Endothelial cell of umbilical vein (primary cell): Measurements from ENCODE around the gene MYH10. TPM values are rescaled to one million over a fixed set of nuclear protein-coding genes. Genes with fewer than 3 reads are reported as not detected.

ENCODE experiments used
- BruUV-seq: library from RNA; stranded (reverse); fragments of 400-500 nt; replicated peaks from 2 replicates; lab custom pipeline; 2021; lab: Mats Ljungman, UMichigan
- CTCF ChIA-PET: fragments of 300-600, 350-600 bp; sonication (Branson Sonifier 250); formaldehyde crosslinking; loops from one replicate; lab custom pipeline; 2021; ENCODE audit warnings: antibody characterized with exemption, inconsistent platforms; lab: Charles Lee
- POLR2A ChIA-PET: fragments of 300-600, 350-600 bp; sonication (Branson Sonifier 250); formaldehyde crosslinking; loops from one replicate; lab custom pipeline; 2021; ENCODE audit warnings: antibody characterized with exemption, inconsistent platforms; lab: Charles Lee
- DNase-seq: peaks from one replicate; pipeline ENCODE4 v3.0.0-alpha.2; 2011; ENCODE audit warnings: low read depth, low spot score
- FAIRE-seq: peaks from 2 replicates; lab custom pipeline; 2011; peaks lifted over from hg19 to GRCh38; lab: Jason Lieb, UNC
- H2AFZ ChIP-seq: 2 replicates; pipeline ENCODE4 v1.6.0; 2012; ENCODE audit warnings: low read depth, low read length, control low read depth, inconsistent platforms
- H3K27ac ChIP-seq: 2 replicates; pipeline ENCODE4 v1.5.1; 2011; ENCODE audit warnings: low read depth, mild to moderate bottlenecking, control low read depth, low read length, moderate library complexity; ENCODE audit not compliant: insufficient read depth
- H3K27me3 ChIP-seq, 2 experiments: 2 replicates each; pipeline versions ENCODE4 v1.6.0 to v1.6.1; 2011; ENCODE audit warnings: low read length in 2 of 2, mixed read lengths in 1 of 2; ENCODE audit not compliant: control insufficient read depth in 2 of 2, insufficient read depth in 2 of 2
- H3K36me3 ChIP-seq, 2 experiments: 2 replicates in 1 of 2; 3 replicates in 1 of 2; pipeline ENCODE4 v1.5.1; 2011; ENCODE audit warnings: low read length in 2 of 2, mild to moderate bottlenecking in 1 of 2, moderate library complexity in 1 of 2; ENCODE audit not compliant: control insufficient read depth in 2 of 2, insufficient read depth in 2 of 2; ENCODE audit errors: extremely low read depth in 1 of 2
- H3K4me1 ChIP-seq: 3 replicates; pipeline ENCODE4 v1.5.1; 2011; ENCODE audit warnings: mild to moderate bottlenecking, low read length; ENCODE audit not compliant: control insufficient read depth, insufficient read depth; ENCODE audit errors: extremely low read depth
- H3K4me2 ChIP-seq: 2 replicates; pipeline ENCODE4 v1.6.1; 2011; ENCODE audit warnings: low read length, control low read depth, mixed read lengths; ENCODE audit not compliant: insufficient read depth
- H3K4me3 ChIP-seq, 3 experiments: fragments of 200-600 bp in 1 of 3; sonication (generic), shearing (Covaris generic) in 1 of 3; replicated peaks in 1 of 3; 2 replicates each; pipeline ENCODE4 v1.5.1; 2011 to 2016; ENCODE audit warnings: control low read depth in 3 of 3, low read length in 3 of 3, mild to moderate bottlenecking in 2 of 3, inconsistent platforms in 1 of 3, low read depth in 1 of 3, moderate library complexity in 1 of 3; ENCODE audit not compliant: insufficient read depth in 1 of 3
- H3K79me2 ChIP-seq: 2 replicates; pipeline ENCODE4 v1.6.0; 2012; ENCODE audit warnings: low read length, inconsistent platforms; ENCODE audit not compliant: control insufficient read depth, insufficient read depth
- H3K9ac ChIP-seq: replicated peaks from 2 replicates; pipeline ENCODE3; 2011; ENCODE audit warnings: low read length, control low read depth; ENCODE audit not compliant: insufficient read depth; ENCODE audit errors: extremely low read depth
- H3K9me1 ChIP-seq: replicated peaks from 3 replicates; pipeline ENCODE4 v1.6.0; 2011; ENCODE audit warnings: mild to moderate bottlenecking, low read length; ENCODE audit not compliant: control insufficient read depth, insufficient read depth; ENCODE audit errors: extremely low read depth
- H3K9me3 ChIP-seq: replicated peaks from 2 replicates; pipeline ENCODE4 v1.5.1; 2012; ENCODE audit warnings: low read length, inconsistent platforms; ENCODE audit not compliant: control insufficient read depth, insufficient read depth
- H4K20me1 ChIP-seq: replicated peaks from 2 replicates; pipeline ENCODE3; 2011; ENCODE audit warnings: mild to moderate bottlenecking, low read length; ENCODE audit not compliant: control insufficient read depth, insufficient read depth; ENCODE audit errors: extremely low read depth
- EZH2 ChIP-seq: IDR thresholded peaks from 2 replicates; pipeline ENCODE4 v1.6.1; 2012; ENCODE audit warnings: borderline replicate concordance, low read depth, mild to moderate bottlenecking, moderate library complexity, low read length, inconsistent platforms; ENCODE audit not compliant: severe bottlenecking
- FOS ChIP-seq: IDR thresholded peaks from 2 replicates; pipeline ENCODE4 v1.6.1; 2011; ENCODE audit warnings: mild to moderate bottlenecking, low read length, moderate library complexity, borderline replicate concordance; ENCODE audit not compliant: insufficient read depth
- GATA2 ChIP-seq: IDR thresholded peaks from 2 replicates; pipeline ENCODE4 v1.7.0; 2011; ENCODE audit warnings: low read depth, mild to moderate bottlenecking, moderate library complexity, mixed read lengths, low read length; ENCODE audit not compliant: insufficient read length, insufficient read depth
- JUN ChIP-seq: IDR thresholded peaks from 2 replicates; pipeline ENCODE4 v1.6.1; 2011; ENCODE audit warnings: borderline replicate concordance, low read depth; ENCODE audit not compliant: insufficient read length, insufficient read depth
- MYC ChIP-seq: IDR thresholded peaks from one replicate; pipeline ENCODE4 v1.6.1; 2011; ENCODE audit warnings: mild to moderate bottlenecking, low read depth, low read length
- POLR2A ChIP-seq: IDR thresholded peaks from 2 replicates; pipeline ENCODE4 v1.6.1; 2012; ENCODE audit warnings: low read depth, mild to moderate bottlenecking, control low read depth, low read length
- POLR2AphosphoS5 ChIP-seq: IDR thresholded peaks from 2 replicates; pipeline ENCODE4 v1.6.1; 2012; ENCODE audit warnings: low read depth, mild to moderate bottlenecking, control low read depth, low read length, moderate library complexity; ENCODE audit not compliant: insufficient read depth
- dilution Hi-C: fragments of 300-500 bp; cut with MboI; formaldehyde crosslinking; loops from one replicate; pipeline ENCODE4 v1.15.0; 2019; ENCODE audit warnings: low sequenced_read_pairs; ENCODE audit not compliant: extremely low pct_ligation_motif_present
- intact Hi-C: fragments of 100-400 bp; cut with micrococcal nuclease; formaldehyde crosslinking; loops from one replicate; pipeline ENCODE4 v1.10.0; 2022
- polyA plus RNA-seq, 4 experiments: library from polyadenylated mRNA; depleted of rRNA in 3 of 4; stranded (reverse) in 3 of 4; unstranded in 1 of 4; fragments of >200 nt; gene quantifications; 2 replicates each; pipeline versions ENCODE4 v1.2.1 to v1.2.3, GENCODE V29; 2011 to 2012; ENCODE audit warnings: missing spikeins in 1 of 4
- total RNA-seq: library from RNA; stranded (reverse); gene quantifications from 2 replicates; pipeline ENCODE4 v1.2.3, GENCODE V29; 2021
- TF ChIP-seq, protein P1 (sequence below), 2 donors: IDR thresholded peaks; 1 replicate in 1 of 2; 2 replicates in 1 of 2; pipeline ENCODE4 v1.5.1; 2011; ENCODE audit warnings: low read length in 2 of 2, mild to moderate bottlenecking in 2 of 2, moderate library complexity in 2 of 2, control low read depth in 1 of 2, inconsistent platforms in 1 of 2, low read depth in 1 of 2; ENCODE audit not compliant: insufficient read depth in 1 of 2; ENCODE audit errors: extremely low read depth in 1 of 2
- TF ChIP-seq, protein P2 (sequence below): IDR thresholded peaks from 2 replicates; pipeline ENCODE4 v1.6.1; 2011; ENCODE audit not compliant: insufficient read depth, insufficient read length

Gene MYH10
- total and polyA plus RNA-seq, 2 donors (not counting 3 experiments of a cell fraction or from before 2014, with no cell fraction given) = 73.4 to 232 TPM

DNA sequence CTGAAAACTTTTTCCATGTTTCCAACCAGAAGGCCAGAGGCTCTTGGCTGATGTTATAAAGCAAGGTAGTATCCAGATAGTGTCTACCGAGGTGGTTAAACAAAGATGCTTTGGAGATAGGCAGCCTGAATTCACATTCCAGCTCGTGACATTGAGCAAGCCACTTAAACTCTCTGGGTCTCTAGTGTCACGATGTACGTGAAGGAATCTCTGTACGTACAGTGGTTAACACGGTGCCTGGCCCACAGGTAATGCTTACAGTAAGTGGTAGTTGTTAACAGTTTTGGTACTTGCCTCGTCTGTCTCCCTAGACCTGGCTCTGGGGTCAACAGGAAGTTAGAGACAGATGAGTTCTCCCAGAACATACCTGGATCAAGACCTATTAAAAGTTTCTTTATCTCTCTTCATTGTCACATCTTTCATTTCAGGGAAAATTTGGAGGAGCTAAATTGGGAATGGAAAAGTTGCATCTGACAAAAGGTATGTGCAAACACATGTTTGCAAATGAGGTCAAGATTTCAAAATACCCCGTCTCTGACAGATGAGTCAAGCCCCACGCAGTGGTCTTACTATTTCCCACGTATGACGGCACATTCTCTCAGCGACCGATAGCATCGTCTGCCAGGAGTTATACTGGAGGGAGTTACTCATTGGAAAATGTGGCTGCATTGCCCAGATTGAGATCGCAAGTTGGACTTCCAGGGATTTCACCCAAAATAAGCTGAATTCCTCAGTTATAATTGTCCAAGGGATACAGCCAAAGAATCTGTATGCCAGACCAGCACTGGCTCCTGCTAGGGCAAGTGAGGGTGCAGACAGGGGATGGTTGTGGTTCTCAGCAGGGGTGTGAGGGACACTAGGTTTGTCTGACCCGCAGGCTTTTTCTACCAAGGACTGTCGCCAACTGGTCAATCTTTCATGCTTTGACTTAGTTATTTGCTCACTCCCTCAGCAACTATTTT lies 18.9 kb upstream of the MYH10 start:
- no TSS peak for BruUV-seq
- Histone ChIP-seq H3K27ac (no peak overlapping the region), H3K4me1 (no peaks in the 10 kb centered on the region), H3K9me1 (no peaks in the 10 kb centered on the region), H3K9me3 (no peaks in the 10 kb centered on the region), H3K4me2 (no peak overlapping the region), H2AFZ (no peak overlapping the region), H3K9ac (no peak overlapping the region), H3K27me3 (peaks cover 3 to 5% of the 10 kb centered on the region in 2 experiments), H4K20me1 (no peaks in the 10 kb centered on the region), H3K4me3 (no peak overlapping the region), H3K36me3 (no peaks in the 10 kb centered on the region), H3K79me2 (no peaks in the 10 kb centered on the region)
- POLR2A ChIA-PET = no interaction called here
- dilution Hi-C loops = no loop called here
- intact Hi-C loops = no loop called here
- no peak for TF ChIP-seq POLR2AphosphoS5
- no peak for TF ChIP-seq JUN
- no peak for TF ChIP-seq EZH2
- no peak for TF ChIP-seq MYC
- TF ChIP-seq POLR2A = no peak
- no peak for TF ChIP-seq GATA2
- TF ChIP-seq FOS = no peak
- TF ChIP-seq, protein P1, sequence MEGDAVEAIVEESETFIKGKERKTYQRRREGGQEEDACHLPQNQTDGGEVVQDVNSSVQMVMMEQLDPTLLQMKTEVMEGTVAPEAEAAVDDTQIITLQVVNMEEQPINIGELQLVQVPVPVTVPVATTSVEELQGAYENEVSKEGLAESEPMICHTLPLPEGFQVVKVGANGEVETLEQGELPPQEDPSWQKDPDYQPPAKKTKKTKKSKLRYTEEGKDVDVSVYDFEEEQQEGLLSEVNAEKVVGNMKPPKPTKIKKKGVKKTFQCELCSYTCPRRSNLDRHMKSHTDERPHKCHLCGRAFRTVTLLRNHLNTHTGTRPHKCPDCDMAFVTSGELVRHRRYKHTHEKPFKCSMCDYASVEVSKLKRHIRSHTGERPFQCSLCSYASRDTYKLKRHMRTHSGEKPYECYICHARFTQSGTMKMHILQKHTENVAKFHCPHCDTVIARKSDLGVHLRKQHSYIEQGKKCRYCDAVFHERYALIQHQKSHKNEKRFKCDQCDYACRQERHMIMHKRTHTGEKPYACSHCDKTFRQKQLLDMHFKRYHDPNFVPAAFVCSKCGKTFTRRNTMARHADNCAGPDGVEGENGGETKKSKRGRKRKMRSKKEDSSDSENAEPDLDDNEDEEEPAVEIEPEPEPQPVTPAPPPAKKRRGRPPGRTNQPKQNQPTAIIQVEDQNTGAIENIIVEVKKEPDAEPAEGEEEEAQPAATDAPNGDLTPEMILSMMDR (IDR thresholded peaks at IDR 0.05; ENCODE audit: extremely low read depth in 1 of 2, insufficient read depth in 1 of 2, low read depth in 1 of 2, low read length in 2 of 2) = no peak
- TF ChIP-seq, protein P2, sequence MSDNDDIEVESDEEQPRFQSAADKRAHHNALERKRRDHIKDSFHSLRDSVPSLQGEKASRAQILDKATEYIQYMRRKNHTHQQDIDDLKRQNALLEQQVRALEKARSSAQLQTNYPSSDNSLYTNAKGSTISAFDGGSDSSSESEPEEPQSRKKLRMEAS = no peak
- DNase-seq (no peak), FAIRE-seq (no peak)
- CTCF ChIA-PET = interaction anchor here (1.0 to 1.5 kb wide), 2 partner anchors 14 to 96 kb away, joined by 3 to 4 read pairs; no protein-coding TSS in a partner anchor
